HPDE6-E6E7 (cell line): ENCODE results near the gene EIF4B.
A peak's percentile ranks its signal among the peaks of the same experiment; 100 is the strongest.

Experiments used
- DNase-seq: peaks from one replicate; pipeline ENCODE4 v3.0.0; 2011; ENCODE audit warnings: missing footprints; ENCODE audit errors: extremely low spot score

Gene EIF4B

GRCh38 chr12:53057816-53058500, 51.7 kb downstream of the EIF4B start:
- DNase-seq = no peak

- DNase-seq = no peak
Observed at GRCh38 chr12:53058674-53059433, 52.6 kb downstream of the EIF4B start.

- no peak for DNase-seq
Observed at GRCh38 chr12:53059434-53060063, 53.3 kb downstream of the EIF4B start.

- DNase-seq = no peak
Observed at GRCh38 chr12:53060064-53060720, 53.9 kb downstream of the EIF4B start.

GRCh38 chr12:53060721-53061276, 54.5 kb downstream of the EIF4B start:
- no peak for DNase-seq

GRCh38 chr12:53061404-53062010, 55.3 kb downstream of the EIF4B start:
- DNase-seq = no peak

- DNase-seq = no peak
Observed at GRCh38 chr12:53062011-53062961, 56.0 kb downstream of the EIF4B start.

GRCh38 chr12:53062977-53063707, 56.9 kb downstream of the EIF4B start:
- no peak for DNase-seq

- no peak for DNase-seq
Observed at GRCh38 chr12:53063708-53064612, 57.7 kb downstream of the EIF4B start.

- DNase-seq = no peak
Observed at GRCh38 chr12:53064613-53065436, 58.6 kb downstream of the EIF4B start.

GRCh38 chr12:53065470-53065869, 59.2 kb downstream of the EIF4B start:
- DNase-seq = no peak

- peak; percentile 85 for DNase-seq
Observed at GRCh38 chr12:53065975-53066931, 60.0 kb downstream of the EIF4B start.

GRCh38 chr12:53067074-53067992, 61.1 kb downstream of the EIF4B start:
- no peak for DNase-seq

GRCh38 chr12:53067993-53068770, 61.9 kb downstream of the EIF4B start:
- no peak for DNase-seq
